Activated naive CD8-positive, alpha-beta T cell treated with anti-CD3 and anti-CD28 coated beads for 36 hours (primary cell): Measurements from ENCODE around the gene MINDY3. TPM values are rescaled to one million over a fixed set of nuclear protein-coding genes. Genes with fewer than 3 reads are reported as not detected.
"Not testable (repeated sequence)": the region's sequence is repeated elsewhere in the genome, so short reads cannot be mapped to it uniquely, and the experiment has no call there.

Experiments used
- DNase-seq: peaks from one replicate; pipeline ENCODE4 v3.0.0; 2021
- H3K27ac Mint-ChIP-seq: one replicate; pipeline ENCODE4 v1.8.0; 2022; ENCODE audit warnings: mild to moderate bottlenecking, moderate library complexity, mixed read lengths
- H3K27me3 Mint-ChIP-seq: one replicate; pipeline ENCODE4 v1.8.0; 2022; ENCODE audit warnings: mild to moderate bottlenecking, mixed read lengths
- H3K36me3 Mint-ChIP-seq: one replicate; pipeline ENCODE4 v1.8.0; 2021; ENCODE audit warnings: mild to moderate bottlenecking, mixed read lengths
- H3K4me1 Mint-ChIP-seq: one replicate; pipeline ENCODE4 v1.8.0; 2021; ENCODE audit warnings: mixed read lengths
- H3K4me3 Mint-ChIP-seq: one replicate; pipeline ENCODE4 v1.8.0; 2022; ENCODE audit warnings: mild to moderate bottlenecking, moderate library complexity, mixed read lengths
- H3K9me3 Mint-ChIP-seq: one replicate; pipeline ENCODE4 v1.8.0; 2022; ENCODE audit warnings: mixed read lengths
- total RNA-seq, 2 experiments: library from RNA; stranded (reverse); gene quantifications; one replicate each; pipeline ENCODE4 v1.2.3, GENCODE V29; 2021

The MINDY3 gene
- total RNA-seq, 2 experiments from 2014 or later, result 17.7 to 18.0 TPM

DNA sequence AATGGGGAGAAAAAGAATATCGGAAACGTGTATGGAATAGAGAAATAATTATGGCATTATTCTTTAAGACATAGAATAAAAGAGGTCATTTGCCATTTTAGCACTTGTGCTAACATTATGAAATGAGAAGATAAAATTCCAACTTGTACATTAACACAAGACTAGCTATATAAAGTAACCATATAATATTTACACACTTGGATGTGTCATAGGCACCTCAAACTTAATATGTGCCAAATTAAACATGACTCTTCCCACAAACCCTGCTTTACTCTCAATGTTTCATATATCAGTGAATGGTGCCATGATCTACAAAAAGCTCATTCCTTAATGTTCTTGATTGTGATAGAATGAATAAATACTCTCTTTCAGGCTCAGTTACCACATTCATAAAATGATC is 4.1 kb upstream of the MINDY3 start:
- peaks cover 30% of the 10 kb centered on the region for H3K27me3 Mint-ChIP-seq
- H3K27ac Mint-ChIP-seq, result no peak overlapping the region
- no peak for DNase-seq
- H3K4me1 Mint-ChIP-seq, result no peaks in the 10 kb centered on the region
- H3K36me3 Mint-ChIP-seq, result peaks cover 1% of the 10 kb centered on the region
- peaks cover 3% of the 10 kb centered on the region for H3K9me3 Mint-ChIP-seq
- H3K4me3 Mint-ChIP-seq, result no peak overlapping the region

- peaks cover 29% of the 10 kb centered on the region for H3K27me3 Mint-ChIP-seq
Observed at GRCh38 chr10:15863733-15864132, 3.4 kb upstream of the MINDY3 start.

DNA sequence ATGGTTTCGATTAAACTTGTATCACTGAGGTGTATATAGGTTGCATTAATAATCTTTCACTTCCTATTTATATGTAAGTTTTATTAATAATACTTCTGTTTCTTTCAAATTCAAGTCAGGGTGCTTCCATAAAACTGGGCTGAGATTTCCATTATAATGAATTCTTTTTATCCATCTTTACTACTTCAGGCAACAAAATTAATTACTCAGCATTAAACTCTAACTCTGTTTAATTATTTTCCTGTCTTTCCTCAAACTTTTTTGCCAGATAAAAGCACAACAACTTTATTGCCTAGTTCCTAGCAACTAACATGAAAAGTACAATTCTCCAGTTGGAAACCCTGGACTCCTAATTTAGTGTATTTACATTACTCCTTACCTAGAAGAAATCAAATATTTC is 3.0 kb upstream of the MINDY3 start:
- Mint-ChIP-seq H3K36me3 (peaks cover 1% of the 10 kb centered on the region), H3K4me3 (no peak overlapping the region), H3K27me3 (peaks cover 26% of the 10 kb centered on the region), H3K9me3 (peaks cover 3% of the 10 kb centered on the region), H3K27ac (no peak overlapping the region), H3K4me1 (peaks cover 6% of the 10 kb centered on the region)
- no peak for DNase-seq

More at GRCh38 chr10:15863733-15864132, 3.4 kb upstream of the MINDY3 start:
- Mint-ChIP-seq H3K27ac (no peak overlapping the region), H3K36me3 (peaks cover 1% of the 10 kb centered on the region), H3K9me3 (peaks cover 3% of the 10 kb centered on the region), H3K4me3 (no peak overlapping the region), H3K4me1 (peaks cover 3% of the 10 kb centered on the region)
- no peak for DNase-seq

DNA sequence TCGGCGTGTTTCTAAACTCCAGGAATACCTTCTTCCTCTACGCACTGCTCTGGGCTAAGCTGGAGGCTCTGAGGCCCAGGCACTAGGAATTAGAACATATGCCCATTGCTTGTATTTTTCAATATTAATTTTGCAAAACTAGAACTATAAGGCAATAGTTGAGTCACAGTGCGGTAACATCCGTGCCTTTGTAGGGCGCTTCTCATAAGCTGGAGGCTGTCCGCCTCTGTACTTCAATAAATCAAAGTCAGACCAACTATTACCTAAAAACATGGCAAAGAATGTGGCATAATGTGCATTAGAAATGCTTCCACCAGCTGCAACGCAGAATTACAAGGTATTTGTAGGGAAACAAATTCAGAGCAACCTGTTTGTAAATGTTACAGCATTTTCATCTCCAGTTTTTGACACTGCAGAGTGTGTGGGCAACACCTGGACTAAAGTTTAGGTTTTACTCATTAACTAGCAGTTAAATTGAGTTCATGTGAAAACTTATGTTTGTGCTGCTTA is 440 bp upstream of the MINDY3 start:
- H3K27me3 Mint-ChIP-seq, result peaks cover 14% of the 10 kb centered on the region
- no peak for DNase-seq
- H3K27ac Mint-ChIP-seq, result peak overlapping the region; percentile 88
- H3K4me3 Mint-ChIP-seq, result peak overlapping the region; percentile 99
- peaks cover 3% of the 10 kb centered on the region for H3K9me3 Mint-ChIP-seq
- H3K36me3 Mint-ChIP-seq, result peaks cover 13% of the 10 kb centered on the region
- H3K4me1 Mint-ChIP-seq, result peaks cover 23% of the 10 kb centered on the region

- DNase-seq, result no peak
- Mint-ChIP-seq H3K9me3 (peaks cover 3% of the 10 kb centered on the region), H3K4me3 (peak overlapping the region; percentile 99), H3K36me3 (peaks cover 15% of the 10 kb centered on the region), H3K27me3 (peaks cover 3% of the 10 kb centered on the region), H3K4me1 (peaks cover 23% of the 10 kb centered on the region), H3K27ac (peak overlapping the region; percentile 88)
Observed at GRCh38 chr10:15859509-15859905, 800 bp downstream of the MINDY3 start.

- Mint-ChIP-seq H3K27ac (no peak overlapping the region), H3K4me1 (peaks cover 23% of the 10 kb centered on the region), H3K9me3 (peaks cover 3% of the 10 kb centered on the region), H3K27me3 (no peaks in the 10 kb centered on the region), H3K4me3 (peak overlapping the region; percentile 81), H3K36me3 (peaks cover 22% of the 10 kb centered on the region)
- no peak for DNase-seq
Observed at GRCh38 chr10:15858861-15859281, 1.4 kb downstream of the MINDY3 start.

GRCh38 chr10:15857107-15857575 is 3.2 kb downstream of the MINDY3 start:
- no peak overlapping the region for H3K27ac Mint-ChIP-seq

DNA sequence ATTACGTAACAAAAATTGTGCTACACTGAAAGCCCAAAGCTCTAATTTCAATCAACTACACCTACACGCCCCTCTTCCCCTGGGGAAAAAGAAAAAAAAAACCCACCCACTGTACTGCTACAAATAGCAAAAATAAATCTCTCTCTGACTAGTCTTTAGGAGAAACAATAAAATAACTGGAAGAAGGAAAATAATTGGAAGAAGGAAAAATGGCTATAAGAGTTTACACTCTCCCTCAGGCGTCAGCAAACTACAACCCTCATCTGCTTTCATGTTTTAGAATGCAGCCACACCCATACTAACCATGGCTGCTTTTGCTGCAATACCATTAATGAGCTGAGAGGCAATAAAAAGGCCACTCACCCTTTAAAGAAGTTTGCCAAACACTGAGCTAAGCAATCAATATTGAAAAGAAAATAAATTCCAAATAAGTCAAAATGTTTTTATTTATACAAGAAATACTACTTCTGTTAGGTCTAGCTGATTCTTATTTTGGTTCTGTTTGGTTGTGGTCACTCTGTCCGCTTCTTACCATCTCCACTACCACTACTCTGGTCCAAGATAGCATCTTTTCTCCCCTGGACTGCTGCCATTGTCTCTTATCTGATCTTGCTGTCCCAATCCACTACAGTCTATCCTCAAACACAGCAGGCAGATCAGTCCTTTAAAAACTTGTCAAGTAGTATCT is 3.8 kb downstream of the MINDY3 start:
- peaks cover 29% of the 10 kb centered on the region for H3K4me1 Mint-ChIP-seq
- no peak for DNase-seq
- no peaks in the 10 kb centered on the region for H3K27me3 Mint-ChIP-seq
- H3K27ac Mint-ChIP-seq, result no peak overlapping the region
- H3K36me3 Mint-ChIP-seq, result peaks cover 35% of the 10 kb centered on the region
- peaks cover 7% of the 10 kb centered on the region for H3K9me3 Mint-ChIP-seq
- no peak overlapping the region for H3K4me3 Mint-ChIP-seq

More at GRCh38 chr10:15857107-15857575, 3.2 kb downstream of the MINDY3 start:
- peaks cover 29% of the 10 kb centered on the region for H3K4me1 Mint-ChIP-seq
- DNase-seq, result no peak
- H3K36me3 Mint-ChIP-seq, result peaks cover 29% of the 10 kb centered on the region
- H3K4me3 Mint-ChIP-seq, result no peak overlapping the region
- H3K9me3 Mint-ChIP-seq, result peaks cover 3% of the 10 kb centered on the region
- H3K27me3 Mint-ChIP-seq, result no peaks in the 10 kb centered on the region

DNA sequence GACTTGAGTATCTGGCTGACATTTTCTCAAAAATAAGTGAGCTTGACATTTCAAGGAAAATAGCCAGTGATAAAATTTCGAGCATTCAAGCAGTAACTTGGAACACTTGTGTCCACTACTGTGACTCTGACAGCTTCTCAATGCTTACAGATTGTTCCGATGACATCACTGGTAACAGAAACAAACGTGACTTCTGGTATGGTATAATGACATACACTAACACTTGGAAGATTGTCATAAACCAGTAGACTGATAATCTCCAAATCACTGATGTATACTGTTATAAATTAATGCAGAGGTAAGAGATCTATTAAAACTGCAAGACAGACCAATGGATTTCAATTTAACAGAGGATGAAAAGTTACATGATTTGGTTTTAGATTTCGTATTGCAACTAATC is 6.5 kb downstream of the MINDY3 start:
- Mint-ChIP-seq H3K27ac (no peak overlapping the region), H3K36me3 (peaks cover 57% of the 10 kb centered on the region), H3K27me3 (no peaks in the 10 kb centered on the region), H3K4me1 (peaks cover 27% of the 10 kb centered on the region), H3K4me3 (no peak overlapping the region), H3K9me3 (peaks cover 20% of the 10 kb centered on the region)
- no peak for DNase-seq

GRCh38 chr10:15852111-15852557 is 8.2 kb downstream of the MINDY3 start:
- H3K9me3 Mint-ChIP-seq, result peaks cover 20% of the 10 kb centered on the region

GRCh38 chr10:15850337-15850978 is 9.8 kb downstream of the MINDY3 start:
- not testable (repeated sequence) for H3K27me3 Mint-ChIP-seq, DNase-seq, H3K4me3 Mint-ChIP-seq, H3K27ac Mint-ChIP-seq
- Mint-ChIP-seq H3K4me1 (peaks cover 11% of the 10 kb centered on the region), H3K9me3 (peaks cover 20% of the 10 kb centered on the region), H3K36me3 (peaks cover 52% of the 10 kb centered on the region)

More at GRCh38 chr10:15852111-15852557, 8.2 kb downstream of the MINDY3 start:
- H3K36me3 Mint-ChIP-seq, result peaks cover 57% of the 10 kb centered on the region
- H3K27me3 Mint-ChIP-seq, result no peaks in the 10 kb centered on the region
- DNase-seq, result no peak
- peaks cover 20% of the 10 kb centered on the region for H3K4me1 Mint-ChIP-seq
- no peak overlapping the region for H3K27ac Mint-ChIP-seq
- no peak overlapping the region for H3K4me3 Mint-ChIP-seq

- H3K4me1 Mint-ChIP-seq, result peaks cover 11% of the 10 kb centered on the region
- H3K27me3 Mint-ChIP-seq, result no peaks in the 10 kb centered on the region
- no peak overlapping the region for H3K27ac Mint-ChIP-seq
- no peak overlapping the region for H3K4me3 Mint-ChIP-seq
- DNase-seq, result no peak
- peaks cover 20% of the 10 kb centered on the region for H3K9me3 Mint-ChIP-seq
- peaks cover 48% of the 10 kb centered on the region for H3K36me3 Mint-ChIP-seq
Observed at GRCh38 chr10:15849316-15849715, 11.0 kb downstream of the MINDY3 start.

DNA sequence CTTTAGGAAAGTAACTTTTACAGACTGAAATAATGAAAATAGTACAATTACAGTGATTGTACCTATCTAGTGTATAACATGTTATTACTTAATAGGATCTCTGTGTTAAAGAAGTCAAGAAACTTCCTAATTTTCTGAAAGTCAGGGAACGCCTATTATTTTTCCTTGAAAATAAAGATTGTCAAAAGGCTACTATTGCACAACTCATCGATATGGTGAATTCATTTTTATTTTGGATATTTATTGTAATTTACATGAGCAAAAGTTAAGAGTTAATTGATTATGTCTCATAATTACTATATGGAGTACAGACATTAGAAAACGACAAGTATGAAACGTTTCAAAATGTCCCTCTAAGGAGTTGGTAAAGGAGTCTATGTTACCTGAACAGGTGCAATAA is 12.8 kb downstream of the MINDY3 start:
- Mint-ChIP-seq H3K27me3 (no peaks in the 10 kb centered on the region), H3K9me3 (peaks cover 20% of the 10 kb centered on the region), H3K36me3 (peaks cover 45% of the 10 kb centered on the region), H3K4me1 (peaks cover 21% of the 10 kb centered on the region), H3K27ac (no peak overlapping the region), H3K4me3 (no peak overlapping the region)
- DNase-seq, result no peak

DNA sequence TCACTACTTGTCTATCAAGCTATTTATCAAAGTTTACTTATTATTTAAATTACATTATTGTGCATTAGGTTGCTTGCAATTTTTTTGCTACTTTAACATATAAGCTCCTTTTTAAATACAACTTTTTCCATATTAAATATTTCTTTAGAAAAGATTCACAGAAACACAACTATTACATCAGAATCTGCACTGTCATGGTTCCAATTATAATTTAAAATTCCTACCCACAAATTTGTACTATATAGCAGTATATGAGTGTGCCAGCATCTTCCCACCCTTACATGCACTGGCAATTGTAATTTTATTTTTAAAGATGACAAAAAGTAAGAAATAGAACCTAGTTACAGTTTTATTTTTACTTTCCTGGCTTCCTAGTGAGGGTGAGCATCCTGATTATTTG is 15.8 kb downstream of the MINDY3 start:
- DNase-seq, result no peak
- peaks cover 35% of the 10 kb centered on the region for H3K4me1 Mint-ChIP-seq
- H3K27ac Mint-ChIP-seq, result no peak overlapping the region
- no peak overlapping the region for H3K4me3 Mint-ChIP-seq
- no peaks in the 10 kb centered on the region for H3K9me3 Mint-ChIP-seq
- H3K27me3 Mint-ChIP-seq, result no peaks in the 10 kb centered on the region
- H3K36me3 Mint-ChIP-seq, result peaks cover 18% of the 10 kb centered on the region

DNA sequence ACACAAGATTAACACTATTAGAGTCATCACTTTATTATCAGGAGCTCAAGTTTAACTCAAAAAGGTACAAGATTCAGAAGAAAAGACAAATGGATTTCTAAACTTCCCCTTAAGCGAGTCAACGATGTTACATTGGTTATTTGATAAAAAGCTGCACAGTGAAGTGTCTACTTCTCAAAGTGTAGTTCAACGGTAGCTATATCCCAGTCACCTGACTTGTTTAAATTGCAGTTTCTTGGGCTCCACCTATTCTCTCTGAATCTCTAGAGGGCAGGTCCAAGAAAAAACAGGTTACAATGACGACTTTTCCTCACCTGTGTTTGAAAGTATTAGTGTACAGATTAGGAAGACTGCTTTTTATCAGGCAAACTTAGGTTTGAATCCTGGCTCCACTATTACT is 16.6 kb downstream of the MINDY3 start:
- H3K27ac Mint-ChIP-seq, result no peak overlapping the region
- H3K9me3 Mint-ChIP-seq, result no peaks in the 10 kb centered on the region
- no peaks in the 10 kb centered on the region for H3K27me3 Mint-ChIP-seq
- DNase-seq, result no peak
- peaks cover 38% of the 10 kb centered on the region for H3K4me1 Mint-ChIP-seq
- no peak overlapping the region for H3K4me3 Mint-ChIP-seq
- H3K36me3 Mint-ChIP-seq, result peaks cover 18% of the 10 kb centered on the region
